AG09319 (cell line): Measurements from ENCODE around the gene CCL25.

Experiments
- DNase-seq: peaks from one replicate; pipeline ENCODE4 v3.0.0-alpha.2; 2010; ENCODE audit warnings: low read depth; ENCODE audit errors: extremely low read depth
- CTCF ChIP-seq: IDR thresholded peaks from 2 replicates; pipeline ENCODE4 v1.5.1; 2011; ENCODE audit warnings: low read depth, mild to moderate bottlenecking, inconsistent platforms, low read length, moderate library complexity

The CCL25 gene

GRCh38 chr19:8036434-8037099 is 16.0 kb upstream of the CCL25 start:
- DNase-seq, result no peak
- TF ChIP-seq CTCF, result no peak

GRCh38 chr19:8038815-8039214 is 13.7 kb upstream of the CCL25 start:
- no peak for DNase-seq
- TF ChIP-seq CTCF, result no peak

GRCh38 chr19:8039231-8039630 is 13.3 kb upstream of the CCL25 start:
- no peak for TF ChIP-seq CTCF
- DNase-seq, result no peak

- TF ChIP-seq CTCF, result no peak
- DNase-seq, result no peak
Measured at GRCh38 chr19:8041531-8041931, 11.0 kb upstream of the CCL25 start.

- no peak for TF ChIP-seq CTCF
- no peak for DNase-seq
Measured at GRCh38 chr19:8042900-8043299, 9.7 kb upstream of the CCL25 start.

- TF ChIP-seq CTCF, result no peak
- no peak for DNase-seq
Measured at GRCh38 chr19:8044018-8044417, 8.5 kb upstream of the CCL25 start.

- no peak for TF ChIP-seq CTCF
- DNase-seq, result no peak
Measured at GRCh38 chr19:8045872-8046568, 6.5 kb upstream of the CCL25 start.
